DND-41 (cell line): ENCODE data around the gene OTUD3.
"Not testable (repeated sequence)": the region's sequence is repeated elsewhere in the genome, so short reads cannot be mapped to it uniquely, and the experiment has no call there.

Experiments
- ATAC-seq: fragments of 200-7000 bp; cut with Tn5 transposase; 3 replicates; pipeline ENCODE4 v1.9.1; 2021; ENCODE audit warnings: low read depth; ENCODE audit not compliant: insufficient read depth
- DNase-seq: peaks from one replicate; pipeline ENCODE4 v3.0.0-alpha.2; 2020
- H2AFZ ChIP-seq: 2 replicates; pipeline ENCODE4 v1.6.0; 2012; ENCODE audit warnings: low read depth, low read length
- H3K27ac ChIP-seq: 2 replicates; pipeline ENCODE4 v1.5.1; 2012; ENCODE audit warnings: low read length, inconsistent platforms
- H3K27me3 ChIP-seq: fragments of 200-600 bp; sonication (generic); 2 replicates; pipeline ENCODE4 v1.6.0; 2012; ENCODE audit warnings: low read length, mild to moderate bottlenecking, inconsistent platforms; ENCODE audit not compliant: insufficient read depth, poor library complexity
- H3K36me3 ChIP-seq: 2 replicates; pipeline ENCODE4 v1.5.1; 2012; ENCODE audit warnings: low read length, inconsistent platforms; ENCODE audit not compliant: insufficient read depth
- H3K4me1 ChIP-seq: 2 replicates; pipeline ENCODE4 v1.5.1; 2012; ENCODE audit warnings: mild to moderate bottlenecking, low read length; ENCODE audit not compliant: insufficient read depth
- H3K4me2 ChIP-seq: 2 replicates; pipeline ENCODE4 v1.6.0; 2012; ENCODE audit warnings: mild to moderate bottlenecking, moderate library complexity, low read length, inconsistent platforms; ENCODE audit not compliant: insufficient read depth
- H3K4me3 ChIP-seq, 2 experiments: fragments of 200-600 bp in 1 of 2; shearing (Covaris generic) in 1 of 2; 2 replicates each; pipeline ENCODE4 v1.5.1; 2012 to 2016; ENCODE audit warnings: inconsistent platforms in 2 of 2, low read length in 2 of 2, mild to moderate bottlenecking in 2 of 2, low read depth in 1 of 2, moderate library complexity in 1 of 2
- H3K79me2 ChIP-seq: 2 replicates; pipeline ENCODE4 v1.6.0; 2012; ENCODE audit warnings: low read length, inconsistent platforms; ENCODE audit not compliant: insufficient read depth
- H3K9ac ChIP-seq: 2 replicates; pipeline ENCODE4 v1.6.0; 2012; ENCODE audit warnings: low read depth, mild to moderate bottlenecking, inconsistent platforms, low read length, moderate library complexity
- H3K9me3 ChIP-seq: 2 replicates; pipeline ENCODE4 v1.5.1; 2012; ENCODE audit warnings: low read length, moderate library complexity, mild to moderate bottlenecking, inconsistent platforms; ENCODE audit not compliant: insufficient read depth, severe bottlenecking
- H4K20me1 ChIP-seq: 2 replicates; pipeline ENCODE4 v1.6.0; 2012; ENCODE audit warnings: low read length; ENCODE audit not compliant: insufficient read depth
- EZH2 ChIP-seq: IDR thresholded peaks from 3 replicates; pipeline ENCODE4 v1.6.1; 2012; ENCODE audit warnings: borderline replicate concordance, low read depth, mild to moderate bottlenecking, moderate library complexity, low read length, inconsistent platforms; ENCODE audit not compliant: severe bottlenecking
- TF ChIP-seq, protein P1 (sequence below): IDR thresholded peaks from 2 replicates; pipeline ENCODE4 v1.5.1; 2012; ENCODE audit warnings: borderline replicate concordance, low read length, moderate library complexity, mild to moderate bottlenecking; ENCODE audit not compliant: poor library complexity, severe bottlenecking; ENCODE audit errors: extremely low read depth

Gene OTUD3

DNA sequence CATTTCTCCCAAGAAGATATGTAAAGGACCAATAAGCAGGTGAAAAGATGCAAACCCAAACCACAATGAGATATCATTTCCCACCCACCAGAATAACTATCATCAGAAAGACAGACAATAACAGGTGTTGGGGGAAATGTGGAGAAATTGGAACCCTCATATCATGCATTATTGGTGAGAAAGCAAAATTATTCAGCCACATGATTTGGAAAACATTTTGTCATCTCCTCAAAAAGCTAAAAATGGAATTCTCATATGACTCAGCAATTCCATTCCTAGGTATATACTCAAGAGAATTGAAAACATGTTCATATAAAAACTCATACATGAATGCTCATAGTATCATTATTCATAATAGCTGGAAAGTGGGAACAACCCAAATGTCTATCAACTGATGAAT is 42.0 kb upstream of the OTUD3 start:
- no peaks in the 10 kb centered on the region for H4K20me1 ChIP-seq
- no peaks in the 10 kb centered on the region for H3K4me1 ChIP-seq
- no peak overlapping the region for H3K4me3 ChIP-seq
- DNase-seq (no peak), ATAC-seq (no peak)
- no peak overlapping the region for H3K4me2 ChIP-seq
- H3K9ac ChIP-seq = no peak overlapping the region
- no peaks in the 10 kb centered on the region for H3K79me2 ChIP-seq
- H3K27me3 ChIP-seq = peaks cover 4% of the 10 kb centered on the region
- no peaks in the 10 kb centered on the region for H3K36me3 ChIP-seq
- no peak for TF ChIP-seq EZH2
- TF ChIP-seq, protein P1, sequence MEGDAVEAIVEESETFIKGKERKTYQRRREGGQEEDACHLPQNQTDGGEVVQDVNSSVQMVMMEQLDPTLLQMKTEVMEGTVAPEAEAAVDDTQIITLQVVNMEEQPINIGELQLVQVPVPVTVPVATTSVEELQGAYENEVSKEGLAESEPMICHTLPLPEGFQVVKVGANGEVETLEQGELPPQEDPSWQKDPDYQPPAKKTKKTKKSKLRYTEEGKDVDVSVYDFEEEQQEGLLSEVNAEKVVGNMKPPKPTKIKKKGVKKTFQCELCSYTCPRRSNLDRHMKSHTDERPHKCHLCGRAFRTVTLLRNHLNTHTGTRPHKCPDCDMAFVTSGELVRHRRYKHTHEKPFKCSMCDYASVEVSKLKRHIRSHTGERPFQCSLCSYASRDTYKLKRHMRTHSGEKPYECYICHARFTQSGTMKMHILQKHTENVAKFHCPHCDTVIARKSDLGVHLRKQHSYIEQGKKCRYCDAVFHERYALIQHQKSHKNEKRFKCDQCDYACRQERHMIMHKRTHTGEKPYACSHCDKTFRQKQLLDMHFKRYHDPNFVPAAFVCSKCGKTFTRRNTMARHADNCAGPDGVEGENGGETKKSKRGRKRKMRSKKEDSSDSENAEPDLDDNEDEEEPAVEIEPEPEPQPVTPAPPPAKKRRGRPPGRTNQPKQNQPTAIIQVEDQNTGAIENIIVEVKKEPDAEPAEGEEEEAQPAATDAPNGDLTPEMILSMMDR = no peak
- H3K9me3 ChIP-seq = no peaks in the 10 kb centered on the region
- H2AFZ ChIP-seq = no peak overlapping the region
- H3K27ac ChIP-seq = no peak overlapping the region

DNA sequence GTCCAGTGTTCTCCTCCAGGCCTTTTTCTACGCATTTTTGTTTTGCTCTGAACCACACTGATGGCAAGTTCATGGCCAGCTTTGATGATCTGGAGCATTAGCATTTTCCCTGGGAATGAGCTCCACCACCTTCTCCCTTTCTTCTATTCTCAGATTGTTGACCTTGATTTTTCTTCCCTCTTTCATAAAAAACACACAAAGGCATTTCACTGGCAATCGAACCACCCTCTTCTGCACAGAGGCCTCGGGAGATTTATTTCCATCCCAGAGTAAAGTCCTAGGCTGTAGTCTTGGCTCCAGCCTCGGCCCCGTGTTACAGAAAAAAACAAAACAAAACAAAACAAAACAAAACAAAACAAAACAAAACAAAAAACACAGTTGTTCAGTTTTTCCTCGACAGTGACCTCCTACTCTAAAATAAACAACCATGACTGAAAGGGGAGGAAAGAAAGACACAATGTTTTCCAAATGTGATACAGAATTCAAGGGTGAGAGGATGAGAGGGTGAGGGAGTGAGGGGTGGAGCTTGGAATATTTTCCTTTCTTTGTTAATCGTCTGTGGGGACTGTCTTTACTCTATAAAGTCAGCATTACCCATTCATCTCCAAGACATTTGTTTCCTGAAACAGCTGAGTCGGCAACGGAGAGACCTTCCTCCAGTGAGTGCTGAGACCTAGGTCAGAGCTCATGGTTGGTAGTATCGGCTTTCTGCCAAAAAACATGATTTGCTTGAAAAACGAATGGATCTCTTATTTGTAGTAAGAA is 37.3 kb upstream of the OTUD3 start:
- H3K4me1 ChIP-seq = no peaks in the 10 kb centered on the region
- DNase-seq = no peak
- peaks cover 10% of the 10 kb centered on the region for H3K27me3 ChIP-seq
- no peaks in the 10 kb centered on the region for H4K20me1 ChIP-seq
- no peak overlapping the region for H3K27ac ChIP-seq
- ATAC-seq = no peak
- no peak overlapping the region for H3K9ac ChIP-seq
- no peak overlapping the region for H2AFZ ChIP-seq
- no peaks in the 10 kb centered on the region for H3K79me2 ChIP-seq
- no peak overlapping the region for H3K4me3 ChIP-seq
- H3K9me3 ChIP-seq = no peaks in the 10 kb centered on the region
- no peak overlapping the region for H3K4me2 ChIP-seq
- no peaks in the 10 kb centered on the region for H3K36me3 ChIP-seq
- TF ChIP-seq, protein P1 = no peak
- TF ChIP-seq EZH2 = no peak

DNA sequence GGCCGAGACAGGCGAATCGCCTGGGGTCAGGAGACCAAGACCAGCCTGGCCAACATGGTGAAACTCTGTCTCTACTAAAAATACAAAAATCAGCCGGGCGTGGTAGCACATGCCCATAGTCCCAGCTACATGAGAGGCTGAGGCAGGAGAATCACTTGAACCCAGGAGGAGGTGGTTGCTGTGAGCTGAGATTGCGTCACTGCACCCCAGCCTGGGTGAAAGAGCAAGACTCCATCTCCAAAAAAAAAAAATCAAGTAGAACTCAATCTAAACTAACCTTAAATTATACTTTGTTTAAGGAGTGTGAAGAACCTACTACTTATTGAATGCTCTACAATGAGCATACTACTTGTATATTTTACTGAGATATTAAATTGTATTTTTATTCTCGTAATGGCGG is 36.6 kb upstream of the OTUD3 start:
- Histone ChIP-seq H3K27ac (no peak overlapping the region), H3K4me3 (no peak overlapping the region), H3K4me1 (no peaks in the 10 kb centered on the region), H4K20me1 (no peaks in the 10 kb centered on the region), H3K27me3 (peaks cover 10% of the 10 kb centered on the region), H3K79me2 (no peaks in the 10 kb centered on the region), H3K9ac (no peak overlapping the region), H2AFZ (no peak overlapping the region), H3K36me3 (no peaks in the 10 kb centered on the region), H3K9me3 (no peaks in the 10 kb centered on the region), H3K4me2 (no peak overlapping the region)
- ATAC-seq = no peak
- no peak for DNase-seq
- TF ChIP-seq, protein P1 = no peak
- TF ChIP-seq EZH2 = no peak

DNA sequence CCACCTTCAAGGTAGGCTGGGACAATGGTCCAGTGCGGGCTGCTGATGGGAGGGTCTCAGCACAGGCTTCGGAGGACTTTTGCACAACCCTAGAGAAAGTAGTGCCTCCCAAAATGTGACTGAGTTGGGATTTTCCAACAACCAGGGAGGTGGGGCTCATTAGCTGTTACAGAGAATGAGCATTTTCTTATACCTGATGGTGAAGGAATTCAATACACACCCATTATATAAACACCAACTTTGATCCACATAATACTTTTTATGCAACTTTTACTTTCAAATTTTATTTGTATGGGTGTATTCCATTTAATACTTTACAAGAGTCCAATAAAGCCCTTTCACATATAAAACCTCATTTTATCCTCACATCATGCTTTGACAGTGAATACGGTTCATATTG is 35.9 kb upstream of the OTUD3 start:
- H3K4me3 ChIP-seq = no peak overlapping the region
- DNase-seq = no peak
- no peak overlapping the region for H3K27ac ChIP-seq
- TF ChIP-seq, protein P1 = no peak
- TF ChIP-seq EZH2 = no peak
- peaks cover 10% of the 10 kb centered on the region for H3K27me3 ChIP-seq
- no peaks in the 10 kb centered on the region for H4K20me1 ChIP-seq
- ATAC-seq = no peak
- no peaks in the 10 kb centered on the region for H3K36me3 ChIP-seq
- H3K79me2 ChIP-seq = no peaks in the 10 kb centered on the region
- H3K9me3 ChIP-seq = no peaks in the 10 kb centered on the region
- H3K4me1 ChIP-seq = no peaks in the 10 kb centered on the region
- H2AFZ ChIP-seq = no peak overlapping the region
- no peak overlapping the region for H3K4me2 ChIP-seq
- H3K9ac ChIP-seq = no peak overlapping the region

DNA sequence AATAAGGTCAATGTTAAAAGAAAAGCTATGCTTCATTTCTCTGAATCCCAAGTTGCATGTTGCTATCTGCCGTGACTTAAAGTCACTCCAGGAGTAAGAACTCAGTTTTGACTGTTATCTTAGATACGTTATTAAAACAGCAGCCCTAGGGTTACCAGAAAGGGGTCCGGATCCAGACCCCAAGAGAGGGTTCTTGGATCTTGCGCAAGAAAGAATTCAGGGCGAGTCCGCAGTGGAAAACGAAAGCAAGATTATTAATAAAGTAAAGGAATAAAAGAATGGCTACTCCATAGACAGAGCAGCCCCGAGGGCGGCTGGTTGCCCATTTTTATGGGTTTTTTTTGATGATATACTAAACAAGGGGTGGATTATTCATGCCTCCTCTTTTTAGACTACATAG is 34.9 kb upstream of the OTUD3 start:
- not testable (repeated sequence) for H3K27ac ChIP-seq, H3K4me3 ChIP-seq, H3K9ac ChIP-seq, H3K4me1 ChIP-seq, H3K79me2 ChIP-seq, H3K36me3 ChIP-seq, H3K4me2 ChIP-seq, H4K20me1 ChIP-seq, DNase-seq, H2AFZ ChIP-seq, ATAC-seq, H3K9me3 ChIP-seq
- H3K27me3 ChIP-seq = peaks cover 13% of the 10 kb centered on the region
